ENCODE results near the gene ECT2L. TPM values are rescaled to one million over a fixed set of nuclear protein-coding genes. Genes with fewer than 3 reads are reported as not detected.
"Not testable (repeated sequence)": the region's sequence is repeated elsewhere in the genome, so short reads cannot be mapped to it uniquely, and the experiment has no call there.

Gene ECT2L
- polyA plus RNA-seq, 4 donors: 0.15 to 0.38 (median 0.24) TPM

DNA sequence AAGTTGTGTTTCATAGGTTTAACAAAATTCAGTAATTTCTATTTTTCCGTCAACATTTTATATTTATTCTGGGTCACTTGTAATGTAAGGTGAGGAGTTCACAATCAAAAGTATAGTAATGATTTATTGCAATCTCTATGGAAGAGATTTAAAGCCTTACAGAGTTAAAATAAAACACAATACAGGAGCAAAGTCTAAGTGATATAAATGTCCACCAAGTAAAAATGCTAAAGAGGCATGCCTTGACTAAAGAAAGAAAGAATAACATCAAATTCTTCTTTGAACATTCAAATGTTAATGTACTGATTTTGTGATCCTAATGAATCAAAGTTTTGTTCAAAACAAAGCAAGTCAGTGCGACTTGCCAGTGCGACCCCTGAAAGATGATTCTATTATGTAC is 130.7 kb downstream of the ECT2L start:
- no peak for DNase-seq (ENCODE audit: low read depth in 4 of 4, low spot score in 3 of 4)

DNA sequence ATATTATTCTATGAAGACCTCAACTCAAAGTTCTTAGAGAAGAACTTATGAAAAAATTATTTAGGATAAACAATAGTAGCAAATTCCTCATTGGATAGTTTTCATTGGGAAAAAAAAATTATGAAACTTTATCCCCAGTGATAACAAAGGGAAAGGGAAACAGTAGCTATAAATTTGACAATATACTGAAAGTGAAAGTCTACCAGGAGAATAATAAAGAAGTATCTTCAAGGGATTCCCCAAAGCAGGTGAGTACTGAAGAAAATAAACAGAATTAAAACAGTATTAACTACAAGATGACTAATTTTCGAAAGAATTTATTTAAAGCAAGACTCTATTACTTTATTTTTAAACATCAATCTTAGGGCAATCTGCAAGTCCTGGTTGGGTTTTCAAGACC is 135.8 kb downstream of the ECT2L start:
- no peak for DNase-seq (ENCODE audit: low read depth in 4 of 4, low spot score in 3 of 4)

DNA sequence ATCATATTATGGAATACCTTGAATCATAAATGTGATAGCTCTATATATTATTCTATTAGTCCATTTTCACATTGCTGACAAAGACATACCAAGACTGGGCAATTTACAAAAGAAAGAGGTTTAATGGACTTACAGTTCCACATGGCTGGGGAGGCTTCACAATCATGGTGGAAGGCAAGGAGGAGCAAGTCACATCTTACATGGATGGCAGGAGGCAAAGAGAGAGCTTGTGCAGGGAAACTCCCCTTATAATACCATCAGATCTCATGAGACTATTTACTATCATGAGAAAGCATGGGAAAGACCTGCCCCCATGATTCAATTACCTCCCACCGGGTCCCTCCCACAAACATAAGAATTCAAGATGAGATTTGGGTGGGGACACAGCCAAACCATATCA is 141.0 kb downstream of the ECT2L start:
- not testable (repeated sequence) for DNase-seq (ENCODE audit: low read depth in 4 of 4, low spot score in 3 of 4)

DNA sequence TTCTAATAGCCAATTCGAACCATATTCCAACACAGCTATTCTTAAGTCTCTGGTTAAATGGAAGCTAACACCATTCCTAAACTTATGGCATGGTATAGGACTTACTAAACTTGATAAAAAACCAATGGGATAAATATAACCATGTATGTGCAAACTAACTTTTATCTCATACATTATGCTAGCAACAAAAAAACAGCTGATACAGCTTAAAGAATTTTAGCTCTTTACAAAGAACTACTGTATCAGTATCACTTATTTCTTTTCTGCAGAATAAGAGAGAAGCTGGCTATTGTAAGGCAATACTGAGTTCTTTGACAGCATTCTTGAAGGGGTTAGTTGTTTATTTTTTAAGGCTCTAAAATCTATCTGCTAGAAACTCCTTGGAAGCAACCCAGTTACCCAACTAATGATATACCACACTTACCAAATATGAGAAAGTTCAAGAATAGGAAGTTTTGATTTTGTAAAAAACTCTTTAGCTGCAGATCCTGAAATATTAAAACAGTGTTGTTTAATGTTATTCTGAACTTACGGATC is 147.3 kb downstream of the ECT2L start:
- no peak for DNase-seq (ENCODE audit: low read depth in 4 of 4, low spot score in 3 of 4)

DNA sequence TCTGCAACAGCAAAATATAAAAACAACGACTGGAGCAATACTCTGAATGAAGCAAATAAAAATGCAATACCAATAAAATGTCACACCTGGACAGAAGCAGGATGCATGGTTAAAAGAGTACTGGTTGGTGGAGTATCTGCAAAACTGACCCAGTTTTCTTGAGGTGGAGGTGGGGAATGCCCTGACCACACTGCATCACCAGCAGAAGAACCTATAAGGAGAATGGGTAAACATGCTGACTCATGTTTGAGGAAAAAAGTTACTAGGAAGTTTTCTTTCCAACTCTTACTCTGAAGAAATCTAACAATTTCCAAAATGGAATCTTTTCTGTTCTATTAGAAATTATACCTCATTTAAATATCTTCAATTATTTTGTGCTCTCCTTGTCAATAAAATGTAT is 148.5 kb downstream of the ECT2L start:
- no peak for DNase-seq (ENCODE audit: low read depth in 4 of 4, low spot score in 3 of 4)

DNA sequence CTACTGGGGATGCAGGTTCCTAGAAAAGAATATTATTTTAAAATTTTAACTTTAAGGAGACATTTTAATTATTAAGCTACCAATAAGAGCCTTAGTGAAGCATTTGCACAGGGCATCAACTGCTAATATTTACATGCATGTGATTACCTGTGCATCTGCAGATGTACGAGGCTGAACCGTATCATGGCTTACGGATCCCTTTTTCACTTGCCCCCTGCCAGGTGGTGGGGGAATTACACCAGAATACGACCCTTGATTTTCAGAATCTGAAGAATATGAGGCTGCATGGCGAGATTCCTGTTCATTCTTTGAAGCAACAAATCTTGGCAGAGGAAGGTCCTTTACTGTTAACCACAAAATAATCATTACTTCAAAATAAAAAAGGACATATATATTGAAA is 149.5 kb downstream of the ECT2L start:
- no peak for DNase-seq (ENCODE audit: low read depth in 4 of 4, low spot score in 3 of 4)

DNA sequence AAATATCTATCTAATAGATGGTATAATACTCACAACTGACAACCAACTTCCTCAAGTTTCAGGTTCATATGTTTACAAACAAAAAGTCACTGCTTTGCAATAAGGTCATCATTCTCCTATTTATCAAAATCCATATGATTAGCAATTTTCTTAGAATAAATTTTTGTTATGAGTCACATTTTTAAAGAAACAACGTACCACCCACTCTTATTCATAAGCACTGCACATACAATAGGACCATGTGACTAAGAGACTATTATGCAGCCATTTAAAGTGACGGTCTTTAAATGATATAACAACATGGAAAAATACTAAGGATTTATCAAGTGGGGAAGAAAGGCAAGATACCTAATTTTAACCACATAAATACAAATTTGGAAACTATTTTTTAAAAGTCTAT is 152.1 kb downstream of the ECT2L start:
- no peak for DNase-seq (ENCODE audit: low read depth in 4 of 4, low spot score in 3 of 4)

DNA sequence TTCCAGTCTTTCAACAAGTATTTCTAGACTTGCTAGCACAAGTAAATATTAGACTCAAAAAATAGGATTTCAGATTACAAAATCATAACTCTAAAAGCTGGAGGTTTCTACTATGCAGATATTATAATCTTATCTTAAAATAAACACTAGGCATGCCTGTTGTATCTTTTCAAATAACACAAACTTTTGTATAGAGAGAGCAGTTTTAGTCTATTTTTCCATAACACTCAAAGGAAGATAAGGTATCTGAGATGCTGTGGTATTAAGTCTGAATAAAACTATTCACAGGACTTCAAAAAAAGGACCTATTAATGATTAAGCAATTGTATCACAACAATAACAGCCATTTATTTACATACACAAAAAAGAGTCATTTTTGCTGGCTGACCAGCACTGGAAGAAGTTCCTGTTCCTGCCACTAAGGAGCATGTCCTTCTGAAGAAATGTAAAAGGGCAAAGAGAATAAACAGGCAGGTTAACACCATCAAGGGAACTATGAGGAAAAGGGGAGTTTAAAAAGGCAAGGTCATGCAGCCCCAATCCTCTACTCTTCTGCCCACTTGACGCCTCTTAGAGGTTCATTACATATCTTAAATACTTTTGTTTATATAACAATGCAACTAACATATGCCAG is 152.8 kb downstream of the ECT2L start:
- no peak for DNase-seq (ENCODE audit: low read depth in 4 of 4, low spot score in 3 of 4)

DNA sequence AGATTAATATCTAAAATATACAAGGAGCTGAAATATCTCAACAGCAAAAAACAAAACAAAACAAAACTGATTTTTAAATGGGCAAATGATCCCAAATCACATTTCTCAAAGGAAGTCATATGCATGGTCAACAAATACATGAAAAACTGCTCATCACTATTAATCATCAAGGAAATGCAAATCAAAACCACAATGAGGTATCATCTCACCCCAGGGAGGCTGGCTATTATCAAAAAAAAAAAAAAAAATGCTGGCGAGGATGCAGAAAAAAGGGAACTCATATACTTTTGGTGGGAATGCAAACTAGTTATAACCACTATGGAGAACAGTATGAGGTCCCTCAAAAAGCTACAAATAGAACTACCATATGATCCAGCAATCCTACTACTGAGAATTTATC is 157.6 kb downstream of the ECT2L start:
- no peak for DNase-seq (ENCODE audit: low read depth in 4 of 4, low spot score in 3 of 4)

Other genes starting within 250 kb of the ECT2L start
- 10 to 100 TPM; 17.2 to 29.2 (median 28.2) TPM for gene CCDC28A, start 22.3 kb upstream of the ECT2L start, polyA plus RNA-seq (ENCODE audit: insufficient read length in 4 of 4)
- 10 to 100 TPM; 52.0 to 81.0 (median 77.3) TPM for gene REPS1, start 192.2 kb downstream of the ECT2L start, polyA plus RNA-seq (ENCODE audit: insufficient read length in 4 of 4)
- 10 to 100 TPM; 15.2 to 52.4 (median 43.9) TPM for gene ABRACL, start 232.7 kb downstream of the ECT2L start, polyA plus RNA-seq (ENCODE audit: insufficient read length in 4 of 4)